GM19328 (cell line): ENCODE results near the gene PKLR.

Source experiments
- ATAC-seq: cut with Tn5 transposase; IDR thresholded peaks from one replicate; pipeline ENCODE4 v1.9.1; 2021; ENCODE audit warnings: mild to moderate bottlenecking, moderate library complexity; ENCODE audit not compliant: unreplicated experiment

PKLR gene

DNA sequence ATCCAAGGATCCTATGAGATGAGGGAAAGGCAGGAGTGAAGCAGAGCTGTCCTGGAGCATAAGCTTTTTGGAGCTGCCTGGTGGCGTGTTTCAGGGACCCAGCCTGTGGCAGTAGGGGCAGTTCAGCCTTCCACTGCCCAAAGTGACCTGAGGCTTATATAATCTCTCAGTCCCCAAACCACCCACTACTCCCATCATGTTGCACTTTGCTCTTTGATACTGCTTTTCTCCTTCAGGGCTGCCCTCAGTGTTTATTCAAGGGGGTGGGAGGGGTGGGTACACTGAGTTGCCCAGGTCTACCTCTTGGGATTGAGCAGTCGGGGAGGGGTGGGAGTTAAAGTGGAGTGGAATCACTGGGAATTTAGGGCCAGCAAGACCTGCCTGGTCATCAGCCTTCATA is 14.7 kb downstream of the PKLR start:
- no peak for ATAC-seq

DNA sequence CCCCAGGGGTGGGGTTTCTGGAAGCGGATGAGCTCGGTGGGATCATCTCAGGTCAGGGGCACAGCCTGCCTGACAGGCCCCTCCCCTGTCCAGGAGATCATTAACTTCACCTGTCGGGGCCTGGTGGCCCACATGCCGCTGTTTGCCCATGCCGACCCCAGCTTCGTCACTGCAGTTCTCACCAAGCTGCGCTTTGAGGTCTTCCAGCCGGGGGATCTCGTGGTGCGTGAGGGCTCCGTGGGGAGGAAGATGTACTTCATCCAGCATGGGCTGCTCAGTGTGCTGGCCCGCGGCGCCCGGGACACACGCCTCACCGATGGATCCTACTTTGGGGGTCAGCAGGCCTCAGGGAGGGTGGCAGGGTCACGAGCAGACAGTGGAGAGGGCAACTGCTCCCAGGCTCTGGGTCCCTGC is 15.6 kb downstream of the PKLR start:
- ATAC-seq = no peak

DNA sequence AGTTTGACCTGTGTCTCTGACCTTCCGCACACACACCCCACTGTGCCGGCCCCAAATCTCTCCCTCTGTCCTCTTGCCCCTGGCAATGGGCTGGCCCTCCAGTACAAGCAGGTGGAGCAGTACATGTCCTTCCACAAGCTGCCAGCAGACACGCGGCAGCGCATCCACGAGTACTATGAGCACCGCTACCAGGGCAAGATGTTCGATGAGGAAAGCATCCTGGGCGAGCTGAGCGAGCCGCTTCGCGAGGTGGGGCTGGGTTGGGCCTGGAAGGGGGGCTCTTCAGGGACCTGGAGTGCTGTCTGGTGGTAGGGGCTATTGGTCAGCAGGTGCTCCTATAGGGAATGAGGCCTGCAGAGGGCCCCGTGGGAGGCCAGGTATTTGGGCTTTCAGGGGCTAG is 16.2 kb downstream of the PKLR start:
- ATAC-seq = no peak

DNA sequence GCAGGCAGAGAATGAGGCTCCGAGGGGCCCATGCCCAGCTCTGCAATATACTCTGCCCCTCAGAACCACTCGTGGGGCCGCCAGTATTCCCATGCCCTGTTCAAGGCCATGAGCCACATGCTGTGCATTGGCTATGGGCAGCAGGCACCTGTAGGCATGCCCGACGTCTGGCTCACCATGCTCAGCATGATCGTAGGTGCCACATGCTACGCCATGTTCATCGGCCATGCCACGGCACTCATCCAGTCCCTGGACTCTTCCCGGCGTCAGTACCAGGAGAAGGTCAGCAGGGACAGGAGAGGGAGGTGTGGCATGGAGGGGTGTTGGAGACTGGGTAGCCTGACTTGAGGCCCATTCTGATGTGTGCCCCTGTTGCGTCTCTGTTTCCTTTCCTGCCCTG is 16.8 kb downstream of the PKLR start:
- no peak for ATAC-seq

DNA sequence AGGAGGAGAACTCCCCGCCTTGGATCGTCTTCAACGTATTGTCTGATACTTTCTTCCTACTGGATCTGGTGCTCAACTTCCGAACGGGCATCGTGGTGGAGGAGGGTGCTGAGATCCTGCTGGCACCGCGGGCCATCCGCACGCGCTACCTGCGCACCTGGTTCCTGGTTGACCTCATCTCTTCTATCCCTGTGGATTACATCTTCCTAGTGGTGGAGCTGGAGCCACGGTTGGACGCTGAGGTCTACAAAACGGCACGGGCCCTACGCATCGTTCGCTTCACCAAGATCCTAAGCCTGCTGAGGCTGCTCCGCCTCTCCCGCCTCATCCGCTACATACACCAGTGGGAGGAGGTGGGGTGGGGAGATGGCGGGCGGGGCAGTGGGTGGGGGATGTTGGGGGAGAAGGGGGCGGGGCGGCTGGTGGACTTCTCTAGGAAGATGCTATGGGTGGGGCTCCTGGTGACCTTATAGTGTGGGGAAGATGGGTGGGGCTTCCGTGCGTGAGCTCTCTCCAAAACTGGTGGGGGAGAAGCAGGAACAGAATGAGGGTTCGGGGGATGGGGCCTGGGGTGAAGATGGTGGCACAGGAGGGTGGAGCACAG is 18.6 kb downstream of the PKLR start:
- no peak for ATAC-seq

DNA sequence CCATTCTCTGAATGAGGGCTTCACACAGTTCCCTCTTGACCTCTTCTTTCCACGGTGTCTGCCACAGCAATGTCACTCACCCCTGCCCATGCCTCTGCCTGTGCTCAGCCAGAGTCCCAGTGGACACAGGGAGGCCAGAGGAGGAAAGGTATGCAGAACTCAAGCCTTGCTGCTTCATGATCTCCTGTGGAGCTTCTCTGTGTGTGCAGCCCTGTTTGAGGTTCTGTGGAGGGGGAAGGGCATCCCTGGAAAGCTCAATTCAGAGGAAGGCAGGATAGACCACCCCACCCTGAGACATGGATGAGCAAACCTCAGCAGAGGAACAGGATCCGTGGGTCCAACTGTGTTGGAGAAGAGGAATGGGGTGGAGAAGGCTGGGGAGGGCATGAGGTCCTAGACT is 22.0 kb downstream of the PKLR start:
- ATAC-seq = no peak

DNA sequence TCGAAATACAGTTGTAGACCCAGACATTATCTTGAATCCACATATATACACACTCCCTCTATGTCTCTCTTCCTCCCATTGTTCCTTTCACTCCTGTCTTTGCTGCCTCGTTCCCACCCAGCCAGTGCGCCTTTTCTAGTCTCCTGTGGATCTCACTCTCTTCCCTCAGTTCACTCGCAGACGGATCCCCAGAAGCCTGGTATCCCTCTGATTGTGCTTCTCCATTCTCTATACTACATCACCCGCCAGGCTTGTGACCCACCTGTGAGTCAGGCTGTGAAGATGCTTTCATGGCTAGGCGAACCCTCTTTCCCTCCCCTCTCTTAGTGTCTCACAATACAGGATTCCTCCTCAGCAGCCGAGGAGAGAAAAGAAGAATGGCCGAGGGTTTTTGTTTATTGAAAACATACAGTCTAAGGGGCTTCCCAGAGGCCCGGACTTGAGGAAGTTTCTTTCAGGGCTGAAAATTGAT is 22.5 kb downstream of the PKLR start:
- ATAC-seq = no peak

DNA sequence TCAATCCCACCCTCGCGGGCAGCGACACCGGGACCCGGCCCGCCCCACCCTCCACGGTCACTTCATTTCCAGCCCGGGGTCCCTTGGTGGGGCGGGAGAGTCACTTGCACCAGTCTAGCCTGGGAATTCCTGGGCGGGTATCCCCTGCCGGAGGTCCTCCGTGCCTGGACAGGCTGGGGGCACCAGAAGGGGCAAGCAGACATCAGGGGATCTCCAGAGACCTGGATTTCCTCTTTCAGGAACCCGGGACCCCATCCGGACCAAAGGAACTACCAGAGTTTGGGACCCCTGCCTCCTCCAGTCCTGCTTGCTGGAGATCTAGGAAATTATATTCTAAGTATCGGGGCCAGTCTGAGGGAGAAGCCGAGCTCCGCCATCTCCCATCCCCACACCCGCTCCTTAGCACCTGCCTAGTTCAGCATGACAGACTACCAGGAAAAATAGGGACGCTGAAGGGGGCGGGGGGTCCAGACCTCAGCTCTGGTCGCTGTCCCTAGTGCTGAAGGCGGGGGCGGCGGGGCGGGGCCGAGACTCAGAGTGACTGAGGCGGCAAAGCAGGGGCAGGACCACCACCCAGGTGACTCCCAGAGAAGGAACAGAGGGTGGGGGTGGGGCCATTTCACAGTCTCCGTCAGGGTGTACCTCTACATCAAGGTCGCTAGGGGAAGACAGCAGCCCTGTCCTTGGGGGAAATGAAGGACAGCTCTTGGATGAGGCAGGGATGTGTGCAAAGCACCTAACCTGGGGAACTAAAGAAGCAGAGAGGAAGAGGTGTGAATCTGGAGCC is 23.1 kb downstream of the PKLR start:
- ATAC-seq = no peak

DNA sequence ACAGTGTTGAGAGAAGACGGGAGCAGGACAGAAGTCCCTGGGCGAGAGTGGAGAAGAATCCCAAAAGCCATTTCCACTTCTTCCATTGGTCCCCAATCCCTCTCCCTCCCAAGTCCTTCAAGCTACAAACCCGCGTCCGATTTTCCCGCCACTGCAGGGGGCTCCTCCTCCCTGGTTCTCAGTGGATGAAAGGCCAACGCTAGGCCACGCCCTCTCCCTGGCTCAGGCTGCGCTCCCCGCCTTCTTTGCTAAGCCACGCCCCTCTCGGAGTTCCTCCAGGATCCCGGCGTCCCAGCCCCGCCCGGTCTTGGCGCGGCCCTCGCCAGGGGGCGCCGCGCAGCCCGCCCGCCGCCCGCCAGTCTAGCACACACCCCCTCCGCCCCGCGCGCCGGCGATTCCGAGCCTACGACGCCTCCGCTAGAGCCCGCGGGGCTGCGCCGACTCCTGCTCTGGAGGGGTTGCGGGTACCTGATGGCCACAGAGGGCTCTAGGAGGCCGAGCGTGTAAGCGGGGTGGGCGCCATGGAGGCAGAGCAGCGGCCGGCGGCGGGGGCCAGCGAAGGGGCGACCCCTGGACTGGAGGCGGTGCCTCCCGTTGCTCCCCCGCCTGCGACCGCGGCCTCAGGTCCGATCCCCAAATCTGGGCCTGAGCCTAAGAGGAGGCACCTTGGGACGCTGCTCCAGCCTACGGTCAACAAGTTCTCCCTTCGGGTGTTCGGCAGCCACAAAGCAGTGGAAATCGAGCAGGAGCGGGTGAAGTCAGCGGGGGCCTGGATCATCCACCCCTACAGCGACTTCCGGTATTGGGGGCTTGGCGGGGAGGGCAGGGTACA is 24.0 kb downstream of the PKLR start, which contains the start of gene HCN3:
Gene HCN3, plus strand, starts transcription at position 394 of the 832 bp plus-strand sequence. Its CDS starts 128 bp downstream, at position 522.
- peak; percentile 60 for ATAC-seq

DNA sequence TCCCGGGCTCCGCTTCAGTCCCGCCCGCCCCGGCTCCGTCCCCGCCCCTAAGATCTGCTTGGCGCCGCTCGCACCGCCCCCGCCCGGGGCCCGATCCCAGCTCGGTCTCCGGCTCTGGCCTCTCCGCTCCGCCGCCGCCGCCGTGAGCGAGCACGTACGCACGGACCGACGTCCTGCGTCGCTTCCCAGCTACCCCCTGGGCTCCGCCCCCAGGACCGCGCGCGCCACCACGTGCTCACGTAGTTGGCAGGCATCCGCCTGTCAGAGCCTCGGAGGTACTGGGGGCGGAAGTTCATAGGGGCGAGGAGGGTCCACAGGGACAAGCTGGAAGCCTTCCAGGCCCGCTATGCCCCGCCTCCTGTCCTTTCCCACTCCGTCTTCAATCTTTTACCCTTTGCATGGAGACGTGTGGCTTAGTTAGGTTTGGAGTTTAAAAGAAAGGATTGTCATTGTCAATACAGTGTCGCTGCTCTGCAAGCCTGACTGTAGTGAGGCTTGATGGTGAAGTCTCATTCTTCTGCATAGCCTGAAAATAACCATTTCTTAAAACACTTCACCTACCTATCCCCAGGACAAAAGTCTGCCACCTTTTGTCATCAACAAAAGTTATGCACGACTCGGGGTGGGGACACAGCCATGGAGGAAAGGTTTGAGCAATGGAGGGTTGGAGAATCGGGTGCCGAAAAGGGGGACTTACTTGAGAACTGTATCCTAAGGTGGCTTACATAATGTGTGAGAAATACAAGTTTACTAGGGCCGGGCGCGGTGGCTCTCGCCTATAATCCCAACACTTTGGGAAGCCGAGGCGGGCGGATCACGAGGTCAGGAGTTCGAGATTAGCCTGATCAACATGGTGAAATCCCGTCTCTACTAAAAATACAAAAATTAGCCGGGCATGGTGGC is 27.6 kb downstream of the PKLR start, which contains the start of gene CLK2:
Gene CLK2, minus strand, starts transcription at position 162 of the 903 bp plus-strand sequence. CDS start 2,527 bp downstream, outside the sequence.
- peak; percentile 66 for ATAC-seq

DNA sequence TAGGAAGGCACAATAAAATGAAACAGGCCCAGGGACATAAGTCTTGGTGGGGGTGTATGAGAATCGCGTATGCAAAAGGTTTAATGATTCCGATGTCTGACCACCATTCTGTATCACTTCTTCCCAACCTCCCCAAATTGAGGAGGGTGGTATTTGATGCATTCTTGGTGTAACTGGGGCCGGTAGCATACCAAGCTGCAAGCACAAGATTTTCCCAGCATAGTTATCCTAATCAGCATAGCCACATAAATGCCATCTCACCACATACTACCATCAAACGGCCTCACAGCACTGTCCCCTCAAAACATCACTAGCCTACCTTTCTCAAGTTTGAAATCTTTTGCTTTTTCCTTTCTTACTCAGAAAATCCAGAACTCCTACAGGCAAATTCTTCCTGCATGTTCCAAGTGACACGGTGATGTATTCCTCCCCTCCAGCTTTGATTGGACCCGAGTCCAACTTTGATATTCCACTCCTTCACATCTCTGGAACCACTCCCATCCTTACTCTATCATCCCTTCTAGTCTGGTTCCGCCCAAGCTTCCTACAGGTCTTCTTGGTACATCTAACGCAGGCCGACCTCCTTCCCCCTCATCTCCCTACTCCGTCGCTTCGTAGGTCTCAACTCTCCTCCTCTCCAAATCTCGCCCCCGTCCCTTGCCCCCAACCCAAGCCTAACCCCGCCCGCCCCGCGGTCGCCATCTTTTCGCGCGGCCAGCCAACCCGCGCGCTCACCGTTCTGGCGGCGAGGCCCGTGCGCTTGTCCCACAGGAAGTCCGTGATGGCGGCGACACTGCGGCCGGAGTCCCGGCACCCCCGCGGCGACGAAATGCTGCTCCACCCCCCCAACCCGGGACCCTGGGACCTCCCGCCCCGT is 28.5 kb downstream of the PKLR start:
- peak; percentile 25 for ATAC-seq

DNA sequence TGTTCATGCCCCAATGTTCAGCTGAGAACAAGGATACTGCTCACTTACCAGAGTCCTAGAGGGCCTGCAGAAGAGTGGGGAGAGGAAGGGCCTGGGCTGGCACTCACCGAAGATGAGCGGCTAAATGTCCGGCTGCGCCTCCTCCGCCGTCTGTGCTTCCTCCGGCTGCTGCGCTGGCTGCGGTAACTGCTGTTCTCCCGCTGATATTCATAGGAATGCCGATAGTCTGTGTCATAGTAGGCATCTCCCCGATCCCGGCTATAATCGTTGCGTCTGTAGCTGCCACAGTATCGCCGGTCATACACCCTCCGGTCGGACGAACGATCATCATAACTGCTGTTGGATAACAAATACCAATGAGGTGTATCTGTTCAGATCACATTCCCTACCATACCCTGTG is 31.9 kb downstream of the PKLR start:
- ATAC-seq = no peak

DNA sequence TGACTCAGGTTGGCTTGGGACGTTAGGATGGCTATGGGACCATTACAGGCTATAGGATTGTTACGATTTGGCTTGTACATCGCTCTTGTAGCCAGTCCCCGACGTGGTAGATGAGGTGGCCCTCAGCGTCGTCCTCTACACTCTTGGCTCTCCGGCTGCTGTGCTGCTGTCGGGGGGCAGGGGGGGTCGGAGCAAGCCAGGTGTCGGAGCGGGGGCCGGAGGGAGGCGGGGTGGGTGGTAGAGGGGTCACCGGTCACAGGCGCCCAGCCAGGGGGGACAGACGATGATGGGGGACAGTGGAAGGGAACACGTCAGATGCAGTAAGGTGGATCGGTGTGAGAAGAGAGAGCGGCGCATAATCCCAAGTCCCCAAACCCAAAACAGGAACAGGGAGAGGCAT is 32.6 kb downstream of the PKLR start:
- no peak for ATAC-seq

DNA sequence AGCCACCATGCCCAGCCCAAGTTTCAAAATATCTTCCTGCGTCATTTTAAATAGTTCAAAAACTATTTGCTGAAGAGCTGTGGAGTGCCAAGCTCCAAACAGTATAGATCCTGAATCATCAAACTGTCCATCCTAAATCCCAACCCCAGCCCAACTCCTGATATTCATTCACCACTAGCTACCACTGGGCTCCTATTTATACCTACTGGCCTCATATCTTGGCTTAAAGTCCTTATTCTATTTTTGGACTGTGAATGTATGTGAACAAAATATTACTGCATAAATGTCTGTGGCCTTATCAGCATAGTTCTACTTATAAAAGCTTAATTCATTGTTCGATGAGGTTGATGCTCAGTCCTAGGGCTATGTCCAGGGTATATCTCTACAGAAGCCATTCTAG is 33.9 kb downstream of the PKLR start:
- ATAC-seq = no peak

DNA sequence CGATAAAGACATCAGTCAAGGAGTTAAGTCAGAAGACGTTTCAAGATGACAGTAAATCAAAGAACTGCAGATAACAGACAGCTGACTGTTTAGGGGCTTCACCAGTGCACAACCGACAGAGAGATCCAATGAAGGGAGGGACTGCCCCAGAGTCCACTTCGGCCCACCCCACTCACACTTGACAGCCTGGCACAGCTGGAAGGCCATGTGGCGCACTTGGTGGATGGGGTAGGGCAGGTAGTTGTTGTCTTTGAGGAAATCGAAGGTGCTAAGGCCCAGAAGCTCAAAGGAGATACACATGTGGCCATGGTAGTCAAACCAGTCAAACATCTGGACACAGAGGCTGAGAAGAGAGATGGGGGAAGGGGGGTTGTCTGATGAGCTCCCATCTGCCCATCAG is 34.7 kb downstream of the PKLR start:
- no peak for ATAC-seq

DNA sequence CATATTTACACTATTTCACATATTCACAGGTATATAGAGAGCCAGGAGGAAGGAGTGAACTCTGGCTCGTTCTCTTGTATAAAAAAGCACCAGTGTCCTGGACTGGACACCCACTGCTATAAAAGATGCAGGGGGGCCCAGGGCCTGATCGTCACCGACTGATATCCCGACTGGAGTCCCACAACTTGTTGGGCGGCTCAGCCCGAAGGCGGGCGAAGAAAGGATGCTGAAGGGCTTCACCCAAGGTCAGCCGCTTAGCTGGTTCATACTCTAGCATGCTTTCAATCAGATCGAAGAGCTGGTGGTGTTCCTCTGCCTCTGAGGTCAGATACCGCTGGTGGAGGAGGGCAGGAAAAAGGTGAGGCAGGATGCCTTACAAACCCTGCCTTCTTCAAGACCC is 38.2 kb downstream of the PKLR start:
- no peak for ATAC-seq

DNA sequence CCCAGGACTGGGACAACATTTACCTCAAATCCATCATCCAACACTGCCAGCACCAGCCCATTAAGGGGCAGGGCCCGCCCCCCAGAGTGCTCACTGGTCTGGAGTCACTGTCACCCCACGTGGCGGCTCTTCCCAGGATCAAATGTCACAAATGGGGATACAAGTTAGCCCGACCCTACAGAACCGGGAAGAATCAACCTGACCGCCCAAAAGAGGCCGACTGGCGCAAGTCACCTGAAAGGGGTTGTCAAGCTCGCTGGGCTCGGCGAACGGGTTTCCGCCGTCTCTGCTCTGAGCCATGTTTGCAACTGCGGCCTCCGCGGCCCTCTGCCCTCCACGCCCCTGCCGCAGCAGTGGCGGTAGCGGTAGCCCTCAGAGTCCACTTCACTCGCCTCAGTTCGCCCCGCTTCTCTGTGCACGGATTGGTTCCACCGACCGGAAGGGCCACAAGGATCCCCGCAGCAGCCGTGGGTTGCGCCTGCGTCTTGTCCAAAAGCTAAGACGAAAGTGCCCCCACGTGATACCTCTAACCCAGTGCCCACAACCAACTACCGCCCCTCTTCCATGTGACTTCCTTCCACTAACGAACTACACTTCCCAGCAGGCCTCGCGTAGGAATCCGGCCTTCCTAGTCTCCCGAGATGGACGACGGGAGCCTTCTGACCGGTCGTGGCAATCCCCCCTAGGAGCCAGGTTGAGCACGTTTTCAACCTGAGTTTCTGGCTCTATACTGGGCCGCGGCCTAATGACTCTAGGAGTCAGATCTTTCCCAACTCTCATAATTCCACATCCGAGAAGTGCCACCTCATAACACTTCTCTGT is 39.2 kb downstream of the PKLR start, which contains the start of gene SCAMP3:
Gene SCAMP3, minus strand, starts transcription at position 509 of the 822 bp plus-strand sequence. Its CDS starts 209 bp downstream, at position 300.
- ATAC-seq = peak; percentile 90

DNA sequence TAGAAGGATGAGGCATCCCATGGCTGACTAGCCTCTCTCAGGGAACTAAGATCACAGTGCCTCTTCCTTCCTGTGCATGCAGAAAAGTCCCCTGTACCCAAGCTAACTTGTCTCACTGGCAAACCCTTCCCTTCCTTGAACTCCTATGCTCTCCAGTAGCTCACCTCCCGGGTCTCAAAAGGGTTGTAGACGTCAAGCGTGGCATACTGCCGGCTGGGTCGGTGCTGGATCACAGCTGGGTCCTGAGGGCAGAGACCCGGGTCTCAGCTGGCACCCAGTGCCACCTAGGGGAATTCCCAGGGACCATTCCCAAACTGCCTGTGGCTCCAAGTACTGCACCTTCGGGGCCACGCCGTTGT is 39.8 kb downstream of the PKLR start:
- no peak for ATAC-seq
